ENCODE data around the gene MALSU1. TPM values are rescaled to one million over a fixed set of nuclear protein-coding genes. Genes with fewer than 3 reads are reported as not detected.

Gene MALSU1
- total and polyA plus RNA-seq, 4 donors, result 30.3 to 84.6 (median 40.5) TPM

GRCh38 chr7:23275912-23276311 is 23.2 kb upstream of the MALSU1 start:
- Histone ChIP-seq H3K9ac (ENCODE audit: low read depth in 1 of 2, low read length in 2 of 2) (no peak overlapping the region), H3K4me1 (ENCODE audit: control insufficient read depth in 4 of 4, insufficient read depth in 4 of 4, low read length in 3 of 4) (peaks cover 0 to 3% (median 2%) of the 10 kb centered on the region in 4 donors), H3K9me3 (ENCODE audit: control insufficient read depth in 4 of 4, low read length in 3 of 4) (no peaks in the 10 kb centered on the region), H3K4me3 (ENCODE audit: low read depth in 1 of 3, low read length in 3 of 3) (no peak overlapping the region), H3K36me3 (ENCODE audit: control insufficient read depth in 4 of 4, insufficient read depth in 3 of 4, low read depth in 1 of 4, low read length in 3 of 4) (no peaks in the 10 kb centered on the region), H3K27ac (ENCODE audit: low read depth in 1 of 2, low read length in 2 of 2) (no peak overlapping the region), H3K27me3 (ENCODE audit: control insufficient read depth in 4 of 4, insufficient read depth in 4 of 4, low read length in 3 of 4) (no peaks in the 10 kb centered on the region)
- no peak for TF ChIP-seq ZBTB33 (IDR thresholded peaks at IDR 0.05)
- no peak for TF ChIP-seq HNF4G (IDR thresholded peaks at IDR 0.05)
- TF ChIP-seq EGR1 (IDR thresholded peaks at IDR 0.05; ENCODE audit: low read depth in 2 of 2), result no peak
- no peak for TF ChIP-seq RAD21 (IDR thresholded peaks at IDR 0.05)
- no peak for TF ChIP-seq NR2F2 (IDR thresholded peaks at IDR 0.05)
- TF ChIP-seq GABPA (IDR thresholded peaks at IDR 0.05 in 1 of 2, conservative IDR thresholded peaks at IDR 0.05 in 1 of 2), result no peak
- 90% methylated on average over 5 of the region's 5 CpGs for WGBS
- DNase-seq (ENCODE audit: low spot score), result no peak

GRCh38 chr7:23276376-23276775 is 22.8 kb upstream of the MALSU1 start:
- Histone ChIP-seq H3K4me1 (ENCODE audit: control insufficient read depth in 4 of 4, insufficient read depth in 4 of 4, low read length in 3 of 4) (peaks cover 0 to 3% (median 2%) of the 10 kb centered on the region in 4 donors), H3K4me3 (ENCODE audit: low read depth in 1 of 3, low read length in 3 of 3) (no peak overlapping the region), H3K36me3 (ENCODE audit: control insufficient read depth in 4 of 4, insufficient read depth in 3 of 4, low read depth in 1 of 4, low read length in 3 of 4) (no peaks in the 10 kb centered on the region), H3K9me3 (ENCODE audit: control insufficient read depth in 4 of 4, low read length in 3 of 4) (no peaks in the 10 kb centered on the region), H3K27ac (ENCODE audit: low read depth in 1 of 2, low read length in 2 of 2) (no peak overlapping the region), H3K27me3 (ENCODE audit: control insufficient read depth in 4 of 4, insufficient read depth in 4 of 4, low read length in 3 of 4) (no peaks in the 10 kb centered on the region), H3K9ac (ENCODE audit: low read depth in 1 of 2, low read length in 2 of 2) (no peak overlapping the region)
- TF ChIP-seq TAF1 (conservative IDR thresholded peaks at IDR 0.05) (no peak), FOXA2 (IDR thresholded peaks at IDR 0.05) (no peak), EGR1 (IDR thresholded peaks at IDR 0.05; ENCODE audit: low read depth in 2 of 2) (no peak), REST (IDR thresholded peaks at IDR 0.05) (no peak), CTCF (IDR thresholded peaks at IDR 0.05; ENCODE audit: low read depth, low read length, missing input control) (no peak), RAD21 (IDR thresholded peaks at IDR 0.05) (no peak), HNF4A (conservative IDR thresholded peaks at IDR 0.05) (no peak), FOXA1 (IDR thresholded peaks at IDR 0.05) (no peak), HNF4G (IDR thresholded peaks at IDR 0.05) (no peak), MAX (IDR thresholded peaks at IDR 0.05) (no peak), SP1 (IDR thresholded peaks at IDR 0.05) (no peak), JUND (IDR thresholded peaks at IDR 0.05) (no peak), ATF3 (IDR thresholded peaks at IDR 0.05) (no peak), ZBTB33 (IDR thresholded peaks at IDR 0.05) (no peak), NR2F2 (IDR thresholded peaks at IDR 0.05) (no peak), RXRA (IDR thresholded peaks at IDR 0.05) (no peak), YY1 (IDR thresholded peaks at IDR 0.05) (no peak)
- no peak for DNase-seq (ENCODE audit: low spot score)
- WGBS, result 74% methylated on average over 5 of the region's 5 CpGs

Data from liver (tissue), 9 donors.